Measurements from ENCODE around the gene WDR82. TPM values are rescaled to one million over a fixed set of nuclear protein-coding genes. Genes with fewer than 3 reads are reported as not detected.

The WDR82 gene
- total and polyA plus RNA-seq, 9 of the 15 experiments (the other 6 are each of a cell fraction or from before 2014, with no cell fraction given) = 6.4 to 62.9 (median 37.1) TPM

DNA sequence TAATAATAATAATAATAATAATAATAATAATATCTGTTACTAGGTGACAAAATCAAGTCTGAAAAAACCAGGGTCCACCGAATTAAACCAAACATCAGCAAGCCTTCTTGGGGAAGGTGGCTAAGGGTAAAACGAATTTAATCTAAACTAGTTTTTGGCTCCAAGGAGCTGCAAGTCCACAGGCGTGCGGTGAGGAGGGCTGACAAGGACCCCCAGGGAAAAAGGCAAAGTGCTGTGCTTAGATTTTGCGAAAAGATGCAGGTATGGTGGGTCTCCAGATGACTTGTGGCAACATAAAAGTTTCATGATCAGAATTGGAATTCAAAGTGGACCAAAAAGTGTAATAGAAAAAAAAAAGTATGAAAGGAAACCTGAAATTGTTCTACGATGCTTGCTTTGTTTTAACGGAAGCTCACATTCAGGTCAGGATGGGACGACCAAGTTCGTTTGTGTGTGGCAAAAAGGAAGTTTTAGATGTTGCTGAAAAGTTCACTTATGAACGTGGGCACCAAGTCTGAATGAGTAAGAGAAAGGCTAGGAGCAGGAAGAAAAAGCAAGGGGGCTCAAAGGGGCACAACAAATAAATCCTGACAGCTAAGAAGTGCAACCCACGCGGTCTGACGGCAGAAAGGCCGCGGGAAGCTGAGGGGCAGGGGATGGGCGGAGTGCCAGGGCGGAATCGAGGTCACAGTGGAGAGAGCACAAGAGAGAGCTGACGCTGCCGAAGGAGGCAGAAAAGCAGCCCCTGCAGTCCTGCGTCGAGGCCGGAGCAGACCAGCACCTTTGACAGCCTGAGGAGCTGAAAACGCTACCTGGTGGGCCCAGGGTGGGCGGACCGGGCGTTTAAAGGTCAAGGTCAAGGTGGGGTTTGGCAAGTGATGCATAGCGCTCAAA lies 1.1 kb downstream of the WDR82 start (continued):
- TF ChIP-seq CHD1 (IDR thresholded peaks at IDR 0.05; ENCODE audit: low read length) = peak; percentile 77
- TF ChIP-seq, protein P1, sequence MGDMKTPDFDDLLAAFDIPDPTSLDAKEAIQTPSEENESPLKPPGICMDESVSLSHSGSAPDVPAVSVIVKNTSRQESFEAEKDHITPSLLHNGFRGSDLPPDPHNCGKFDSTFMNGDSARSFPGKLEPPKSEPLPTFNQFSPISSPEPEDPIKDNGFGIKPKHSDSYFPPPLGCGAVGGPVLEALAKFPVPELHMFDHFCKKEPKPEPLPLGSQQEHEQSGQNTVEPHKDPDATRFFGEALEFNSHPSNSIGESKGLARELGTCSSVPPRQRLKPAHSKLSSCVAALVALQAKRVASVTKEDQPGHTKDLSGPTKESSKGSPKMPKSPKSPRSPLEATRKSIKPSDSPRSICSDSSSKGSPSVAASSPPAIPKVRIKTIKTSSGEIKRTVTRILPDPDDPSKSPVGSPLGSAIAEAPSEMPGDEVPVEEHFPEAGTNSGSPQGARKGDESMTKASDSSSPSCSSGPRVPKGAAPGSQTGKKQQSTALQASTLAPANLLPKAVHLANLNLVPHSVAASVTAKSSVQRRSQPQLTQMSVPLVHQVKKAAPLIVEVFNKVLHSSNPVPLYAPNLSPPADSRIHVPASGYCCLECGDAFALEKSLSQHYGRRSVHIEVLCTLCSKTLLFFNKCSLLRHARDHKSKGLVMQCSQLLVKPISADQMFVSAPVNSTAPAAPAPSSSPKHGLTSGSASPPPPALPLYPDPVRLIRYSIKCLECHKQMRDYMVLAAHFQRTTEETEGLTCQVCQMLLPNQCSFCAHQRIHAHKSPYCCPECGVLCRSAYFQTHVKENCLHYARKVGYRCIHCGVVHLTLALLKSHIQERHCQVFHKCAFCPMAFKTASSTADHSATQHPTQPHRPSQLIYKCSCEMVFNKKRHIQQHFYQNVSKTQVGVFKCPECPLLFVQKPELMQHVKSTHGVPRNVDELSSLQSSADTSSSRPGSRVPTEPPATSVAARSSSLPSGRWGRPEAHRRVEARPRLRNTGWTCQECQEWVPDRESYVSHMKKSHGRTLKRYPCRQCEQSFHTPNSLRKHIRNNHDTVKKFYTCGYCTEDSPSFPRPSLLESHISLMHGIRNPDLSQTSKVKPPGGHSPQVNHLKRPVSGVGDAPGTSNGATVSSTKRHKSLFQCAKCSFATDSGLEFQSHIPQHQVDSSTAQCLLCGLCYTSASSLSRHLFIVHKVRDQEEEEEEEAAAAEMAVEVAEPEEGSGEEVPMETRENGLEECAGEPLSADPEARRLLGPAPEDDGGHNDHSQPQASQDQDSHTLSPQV (IDR thresholded peaks at IDR 0.05) = no peak
- TF ChIP-seq, protein P2, sequence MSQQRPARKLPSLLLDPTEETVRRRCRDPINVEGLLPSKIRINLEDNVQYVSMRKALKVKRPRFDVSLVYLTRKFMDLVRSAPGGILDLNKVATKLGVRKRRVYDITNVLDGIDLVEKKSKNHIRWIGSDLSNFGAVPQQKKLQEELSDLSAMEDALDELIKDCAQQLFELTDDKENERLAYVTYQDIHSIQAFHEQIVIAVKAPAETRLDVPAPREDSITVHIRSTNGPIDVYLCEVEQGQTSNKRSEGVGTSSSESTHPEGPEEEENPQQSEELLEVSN (IDR thresholded peaks at IDR 0.05; ENCODE audit: borderline replicate concordance in 1 of 2, extremely low read depth in 1 of 2, insufficient read depth in 1 of 2, insufficient read length in 1 of 2, low read depth in 1 of 2, low read length in 1 of 2, poor library complexity in 1 of 2, severe bottlenecking in 1 of 2) = peak in 1 of 2 experiments; percentile 40
- no peak for TF ChIP-seq SMARCA4 (IDR thresholded peaks at IDR 0.05)
- TF ChIP-seq, protein P3, sequence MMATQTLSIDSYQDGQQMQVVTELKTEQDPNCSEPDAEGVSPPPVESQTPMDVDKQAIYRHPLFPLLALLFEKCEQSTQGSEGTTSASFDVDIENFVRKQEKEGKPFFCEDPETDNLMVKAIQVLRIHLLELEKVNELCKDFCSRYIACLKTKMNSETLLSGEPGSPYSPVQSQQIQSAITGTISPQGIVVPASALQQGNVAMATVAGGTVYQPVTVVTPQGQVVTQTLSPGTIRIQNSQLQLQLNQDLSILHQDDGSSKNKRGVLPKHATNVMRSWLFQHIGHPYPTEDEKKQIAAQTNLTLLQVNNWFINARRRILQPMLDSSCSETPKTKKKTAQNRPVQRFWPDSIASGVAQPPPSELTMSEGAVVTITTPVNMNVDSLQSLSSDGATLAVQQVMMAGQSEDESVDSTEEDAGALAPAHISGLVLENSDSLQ (IDR thresholded peaks at IDR 0.05) = 0 out of 2 replicates have a peak, but pooled peaks have one; percentile 7
- TF ChIP-seq SRSF7 (optimal IDR thresholded peaks at IDR 0.05; ENCODE audit: low read depth, low read length) = no peak
- peak in 1 of 2 experiments; percentile 71; a peak in 2 of 4 replicates for TF ChIP-seq HDAC1 (IDR thresholded peaks at IDR 0.05)
- TF ChIP-seq KAT7 (CRISPR knock-in tag; IDR thresholded peaks at IDR 0.05; ENCODE audit: borderline replicate concordance) = peak; percentile 35; the same call in 1 of the 2 replicates
- TF ChIP-seq NBN (IDR thresholded peaks at IDR 0.05; ENCODE audit: low read depth) = no peak
- TF ChIP-seq NR2C2 (CRISPR knock-in tag; IDR thresholded peaks at IDR 0.05) = no peak
- TF ChIP-seq NR2C2 (tag; IDR thresholded peaks at IDR 0.05) = peak; percentile 61; the same call in 1 of the 2 replicates
- 0 out of 2 replicates have a peak, but pooled peaks have one; percentile 10 for TF ChIP-seq CREB1 (IDR thresholded peaks at IDR 0.05)
- TF ChIP-seq CREB1 (CRISPR knock-in tag; IDR thresholded peaks at IDR 0.05) = peak; percentile 8; the same call in 1 of the 2 replicates
- no peak for TF ChIP-seq ZNF24 (IDR thresholded peaks at IDR 0.05)
- peak in 1 of 2 experiments; percentile 69; a peak in 3 of 4 replicates for TF ChIP-seq SIN3A (IDR thresholded peaks at IDR 0.05; ENCODE audit: borderline replicate concordance in 2 of 2, control insufficient read depth in 1 of 2, low read depth in 2 of 2, low read length in 2 of 2)
- TF ChIP-seq RBFOX2 (IDR thresholded peaks at IDR 0.05; ENCODE audit: low read depth, low read length) = peak; percentile 55
- TF ChIP-seq NR2C1 (IDR thresholded peaks at IDR 0.05) = peak; percentile 53; the same call in 1 of the 2 replicates
- TF ChIP-seq NR2C1 (tag; IDR thresholded peaks at IDR 0.05) = peak; percentile 30; the same call in 1 of the 2 replicates
- no peak for TF ChIP-seq CBX8 (IDR thresholded peaks at IDR 0.05; ENCODE audit: borderline replicate concordance, extremely low read depth, low read depth, low read length, poor library complexity, severe bottlenecking)
